H1 (cell line): ENCODE measurements around the gene CNDP1. TPM values are rescaled to one million over a fixed set of nuclear protein-coding genes. Genes with fewer than 3 reads are reported as not detected.

ENCODE experiments used
- CTCF ChIA-PET: fragments of 300-600 bp; sonication (Branson Sonifier 250); formaldehyde crosslinking; loops from one replicate; lab custom pipeline; 2021; ENCODE audit not compliant: partially characterized antibody; lab: Charles Lee
- POLR2A ChIA-PET: fragments of 300-600 bp; sonication (Branson Sonifier 250); formaldehyde crosslinking; loops from one replicate; lab custom pipeline; 2021; ENCODE audit warnings: inconsistent platforms; ENCODE audit not compliant: partially characterized antibody; lab: Charles Lee
- DNase-seq, 2 experiments: peaks; one replicate each; pipeline versions ENCODE4 v3.0.0 to v3.0.0-alpha.2; 2010 to 2022; ENCODE audit warnings: low spot score in 2 of 2, low read depth in 1 of 2, mixed read lengths in 1 of 2
- FAIRE-seq: peaks from 2 replicates; lab custom pipeline; 2011; peaks lifted over from hg19 to GRCh38; lab: Jason Lieb, UNC
- H2AFZ ChIP-seq: 2 replicates; pipeline ENCODE4 v1.8.1; 2012; ENCODE audit warnings: low read length, inconsistent platforms
- H2AK5ac ChIP-seq: 2 replicates; pipeline ENCODE4 v1.6.1; 2013; ENCODE audit warnings: low read depth, low read length
- H2BK120ac ChIP-seq: replicated peaks from 2 replicates; pipeline ENCODE3; 2013; ENCODE audit warnings: low read depth, low read length, inconsistent platforms
- H2BK12ac ChIP-seq: 2 replicates; pipeline ENCODE4 v1.6.1; 2013; ENCODE audit warnings: low read depth, low read length
- H2BK15ac ChIP-seq: 2 replicates; pipeline ENCODE4 v1.6.1; 2013; ENCODE audit warnings: low read length
- H2BK20ac ChIP-seq: 2 replicates; pipeline ENCODE4 v1.6.1; 2013; ENCODE audit warnings: low read length
- H2BK5ac ChIP-seq: 2 replicates; pipeline ENCODE4 v1.6.1; 2013; ENCODE audit warnings: low read depth, low read length
- H3K14ac ChIP-seq: 2 replicates; pipeline ENCODE4 v1.6.1; 2013; ENCODE audit warnings: inconsistent platforms; ENCODE audit not compliant: insufficient read length
- H3K18ac ChIP-seq: 2 replicates; pipeline ENCODE4 v1.6.1; 2013; ENCODE audit warnings: low read length; ENCODE audit errors: extremely low read depth
- H3K23ac ChIP-seq: 2 replicates; pipeline ENCODE4 v1.6.1; 2013; ENCODE audit warnings: inconsistent platforms; ENCODE audit not compliant: insufficient read length
- H3K23me2 ChIP-seq: 2 replicates; pipeline ENCODE4 v1.6.1; 2013; ENCODE audit warnings: low read depth, low read length
- H3K27ac ChIP-seq: 2 replicates; pipeline ENCODE4 v1.6.1; 2011; ENCODE audit warnings: low read depth, low read length, inconsistent platforms
- H3K27me3 ChIP-seq, 4 experiments: replicated peaks in 1 of 4; 1 replicate in 1 of 4; 2 replicates in 3 of 4; pipeline versions ENCODE4 v1.6.1 to v1.8.1; 2011 to 2013; ENCODE audit warnings: low read length in 3 of 4, mild to moderate bottlenecking in 3 of 4, inconsistent platforms in 2 of 4, mixed read lengths in 2 of 4, moderate library complexity in 1 of 4; ENCODE audit not compliant: control insufficient read depth in 3 of 4, insufficient read depth in 3 of 4; ENCODE audit errors: extremely low read depth in 1 of 4
- H3K36me3 ChIP-seq, 4 experiments: 2 replicates each; pipeline versions ENCODE4 v1.6.1 to v1.8.1; 2011 to 2013; ENCODE audit warnings: mild to moderate bottlenecking in 4 of 4, low read length in 3 of 4, moderate library complexity in 2 of 4, control low read depth in 1 of 4, inconsistent platforms in 1 of 4; ENCODE audit not compliant: insufficient read depth in 4 of 4, control insufficient read depth in 2 of 4
- H3K4ac ChIP-seq: replicated peaks from 2 replicates; pipeline ENCODE3; 2013; ENCODE audit warnings: low read length, low read depth, mixed read lengths, inconsistent platforms; ENCODE audit not compliant: insufficient read length
- H3K4me1 ChIP-seq, 4 experiments: replicated peaks in 1 of 4; 1 replicate in 1 of 4; 2 replicates in 3 of 4; pipeline versions ENCODE4 v1.6.1 to v1.8.1; 2011 to 2013; ENCODE audit warnings: low read length in 3 of 4, inconsistent platforms in 2 of 4, mixed read lengths in 1 of 4; ENCODE audit not compliant: insufficient read depth in 4 of 4, control insufficient read depth in 3 of 4
- H3K4me2 ChIP-seq, 2 experiments: 2 replicates each; pipeline versions ENCODE4 v1.6.1 to v1.8.1; 2011 to 2013; ENCODE audit warnings: low read depth in 2 of 2, low read length in 2 of 2, control low read depth in 1 of 2, inconsistent platforms in 1 of 2, mild to moderate bottlenecking in 1 of 2; ENCODE audit not compliant: insufficient read depth in 1 of 2
- H3K4me3 ChIP-seq, 4 experiments: fragments of 200-600, 300-600 bp in 1 of 4; sonication (generic), shearing (Covaris generic), sonication (Bioruptor Twin) in 1 of 4; 2 replicates each; pipeline versions ENCODE4 v1.5.1 to v1.8.1; 2011 to 2016; ENCODE audit warnings: low read length in 4 of 4, low read depth in 3 of 4, control low read depth in 2 of 4, inconsistent platforms in 2 of 4, mild to moderate bottlenecking in 2 of 4, mixed read lengths in 1 of 4, moderate library complexity in 1 of 4; ENCODE audit not compliant: insufficient read depth in 2 of 4; ENCODE audit errors: extremely low read depth in 1 of 4
- H3K56ac ChIP-seq: replicated peaks from 2 replicates; pipeline ENCODE3; 2013; ENCODE audit warnings: low read depth, mild to moderate bottlenecking, mixed read lengths, low read length, inconsistent platforms; ENCODE audit not compliant: insufficient read length
- H3K79me1 ChIP-seq: 2 replicates; pipeline ENCODE4 v1.6.1; 2013; ENCODE audit warnings: low read depth, low read length, control low read depth
- H3K79me2 ChIP-seq, 2 experiments: 2 replicates each; pipeline versions ENCODE4 v1.6.1 to v1.8.1; 2012 to 2013; ENCODE audit warnings: low read length in 2 of 2, mild to moderate bottlenecking in 2 of 2, inconsistent platforms in 1 of 2; ENCODE audit not compliant: insufficient read depth in 2 of 2, control insufficient read depth in 1 of 2
- H3K9ac ChIP-seq, 4 experiments: replicated peaks in 1 of 4; 1 replicate in 1 of 4; 2 replicates in 3 of 4; pipeline versions ENCODE4 v1.6.1 to v1.8.1; 2011 to 2013; ENCODE audit warnings: low read depth in 3 of 4, low read length in 3 of 4, control low read depth in 2 of 4, mild to moderate bottlenecking in 2 of 4, moderate library complexity in 2 of 4, inconsistent platforms in 1 of 4; ENCODE audit errors: extremely low read depth in 1 of 4
- H3K9me3 ChIP-seq, 2 experiments: 2 replicates each; pipeline versions ENCODE4 v1.6.1 to v1.8.1; 2012 to 2013; ENCODE audit warnings: mild to moderate bottlenecking in 2 of 2, moderate library complexity in 2 of 2, control low read depth in 1 of 2, inconsistent platforms in 1 of 2, low read depth in 1 of 2, low read length in 1 of 2, mixed read lengths in 1 of 2; ENCODE audit not compliant: insufficient read depth in 2 of 2
- H4K20me1 ChIP-seq, 2 experiments: replicated peaks in 1 of 2; 2 replicates each; pipeline versions ENCODE3 to v1.8.1; 2011 to 2013; ENCODE audit warnings: inconsistent platforms in 2 of 2, low read length in 2 of 2, mild to moderate bottlenecking in 1 of 2; ENCODE audit not compliant: insufficient read depth in 2 of 2, control insufficient read depth in 1 of 2
- H4K5ac ChIP-seq: 2 replicates; pipeline ENCODE4 v1.6.1; 2013; ENCODE audit warnings: low read length, low read depth, mixed read lengths, inconsistent platforms; ENCODE audit not compliant: insufficient read length
- H4K8ac ChIP-seq: 2 replicates; pipeline ENCODE4 v1.8.0; 2013; ENCODE audit warnings: mild to moderate bottlenecking, moderate library complexity, low read length, inconsistent platforms; ENCODE audit not compliant: insufficient read depth; ENCODE audit errors: extremely low read depth
- H4K91ac ChIP-seq: replicated peaks from 2 replicates; pipeline ENCODE3; 2013; ENCODE audit warnings: low read length, mixed read lengths, inconsistent platforms; ENCODE audit not compliant: insufficient read length
- CHD2 ChIP-seq: IDR thresholded peaks from 2 replicates; pipeline ENCODE4 v1.6.1; 2012; ENCODE audit warnings: low read length, improper control_type of control experiment
- CTBP2 ChIP-seq: IDR thresholded peaks from 2 replicates; pipeline ENCODE4 v1.7.0; 2011; ENCODE audit warnings: borderline replicate concordance, mild to moderate bottlenecking, moderate library complexity, mixed read lengths, low read length; ENCODE audit not compliant: insufficient read depth, insufficient read length
- HDAC2 ChIP-seq, 2 experiments: fragments of 300-600 bp in 1 of 2; sonication (generic) in 1 of 2; IDR thresholded peaks; 2 replicates each; pipeline ENCODE4 v1.6.1; 2011 to 2012; ENCODE audit warnings: low read depth in 2 of 2, low read length in 2 of 2, mild to moderate bottlenecking in 2 of 2, moderate library complexity in 2 of 2, borderline replicate concordance in 1 of 2, inconsistent platforms in 1 of 2
- JUN ChIP-seq: IDR thresholded peaks from 2 replicates; pipeline ENCODE4 v1.6.1; 2011; ENCODE audit warnings: low read depth, mild to moderate bottlenecking, improper control_type of control experiment, low read length
- JUND ChIP-seq: IDR thresholded peaks from 2 replicates; pipeline ENCODE4 v1.6.1; 2011; ENCODE audit warnings: mild to moderate bottlenecking, improper control_type of control experiment, low read length
- KDM4A ChIP-seq: IDR thresholded peaks from one replicate; pipeline ENCODE4 v1.7.1; 2012; ENCODE audit warnings: low read depth, mild to moderate bottlenecking, moderate library complexity, low read length, inconsistent platforms; ENCODE audit not compliant: severe bottlenecking
- POLR2A ChIP-seq, 2 experiments: IDR thresholded peaks; 1 replicate in 1 of 2; 2 replicates in 1 of 2; pipeline ENCODE4 v1.6.1; 2011; ENCODE audit warnings: low read depth in 2 of 2, low read length in 2 of 2, mild to moderate bottlenecking in 2 of 2; ENCODE audit errors: control extremely low read depth in 1 of 2
- POU5F1 ChIP-seq: IDR thresholded peaks from 2 replicates; pipeline ENCODE4 v1.6.1; 2011; ENCODE audit warnings: low read depth, mild to moderate bottlenecking, low read length, moderate library complexity
- RNF2 ChIP-seq: fragments of 200-900, 300-1000 bp; sonication (generic); IDR thresholded peaks from 2 replicates; pipeline ENCODE4 v1.7.1; 2016; ENCODE audit warnings: borderline replicate concordance, low read depth, mild to moderate bottlenecking, antibody characterized with exemption, low read length; ENCODE audit not compliant: poor library complexity, severe bottlenecking; ENCODE audit errors: missing control alignments
- RXRA ChIP-seq: IDR thresholded peaks from 2 replicates; pipeline ENCODE4 v1.6.1; 2011; ENCODE audit warnings: low read depth, mild to moderate bottlenecking, low read length, moderate library complexity; ENCODE audit not compliant: insufficient read depth
- polyA plus RNA-seq, 7 experiments: library from polyadenylated mRNA; depleted of rRNA in 3 of 7; stranded (reverse) in 5 of 7; unstranded in 2 of 7; fragments of >200 nt in 5 of 7; fragments of 200-250 nt in 2 of 7; gene quantifications; 1 replicate in 5 of 7; 2 replicates in 1 of 7; 4 replicates in 1 of 7; pipeline versions ENCODE4 v1.2.1 to v1.2.3, GENCODE V29; 2011 to 2013; ENCODE audit warnings: missing spikeins in 2 of 7, mixed read lengths in 2 of 7
- total RNA-seq: library from RNA; stranded (reverse); fragmentation: NEBNext Ultra II Directional; extraction: Animal tissue kit (Norgen Biotek cat#: 25700); gene quantifications from 2 replicates; pipeline ENCODE4 v1.2.1, GENCODE V29; 2021
- TF ChIP-seq, protein P1 (sequence below): IDR thresholded peaks from 2 replicates; pipeline ENCODE4 v1.6.1; 2011; ENCODE audit warnings: low read length, improper control_type of control experiment
- TF ChIP-seq, protein P2 (sequence below): IDR thresholded peaks from 2 replicates; pipeline ENCODE4 v1.6.1; 2012; ENCODE audit warnings: inconsistent platforms

CNDP1 gene
- total and polyA plus RNA-seq, 2 of the 8 experiments (the other 6 are each of a cell fraction or from before 2014, with no cell fraction given): 0.09 TPM; not detected in 1

DNA sequence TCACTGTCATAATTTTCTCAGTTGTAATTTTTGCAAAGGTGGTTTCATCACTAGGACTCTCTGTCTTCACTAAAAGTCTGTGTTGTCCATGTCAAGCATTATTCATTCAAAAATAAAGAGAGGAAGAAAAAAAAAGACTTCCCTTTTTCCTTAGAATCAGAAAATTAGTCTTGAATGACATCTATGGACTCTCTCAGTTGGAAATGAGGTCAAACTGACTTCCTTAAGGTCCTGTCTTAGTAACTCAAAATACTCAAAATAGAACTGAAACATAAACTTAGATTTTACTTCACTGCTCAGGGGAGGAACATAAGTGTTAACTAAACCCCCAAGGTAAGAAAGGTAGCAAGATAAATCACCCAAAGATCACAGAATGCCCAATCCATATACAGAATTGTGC, 61.1 kb downstream of the CNDP1 start:
- H2AK5ac ChIP-seq: no peak overlapping the region
- no peak overlapping the region for H3K9ac ChIP-seq
- H3K18ac ChIP-seq: no peak overlapping the region
- no peak overlapping the region for H2BK120ac ChIP-seq
- H3K27ac ChIP-seq: no peak overlapping the region
- H3K79me2 ChIP-seq: peaks cover 8 to 29% of the 10 kb centered on the region in 2 experiments; a peak in 3 of 4 replicates
- no peak overlapping the region for H4K8ac ChIP-seq
- no peak overlapping the region for H2BK5ac ChIP-seq
- no peak overlapping the region for H3K56ac ChIP-seq
- DNase-seq: no peak
- H4K5ac ChIP-seq: no peak overlapping the region
- no peak for FAIRE-seq
- ChIA-PET POLR2A (interaction anchor here (1.2 to 1.5 kb wide), 2 partner anchors 16 to 65 kb away, joined by 3 read pairs; no protein-coding TSS in a partner anchor), CTCF (interaction anchor here (1.3 kb wide), 1 partner anchor 14 kb away, joined by 3 read pairs; no protein-coding TSS in a partner anchor)
- H3K4ac ChIP-seq: no peak overlapping the region
- no peak overlapping the region for H3K23ac ChIP-seq
- H3K36me3 ChIP-seq: peaks cover 0 to 5% (median 1%) of the 10 kb centered on the region in 4 experiments; a peak in 3 of 8 replicates
- no peak overlapping the region for H3K14ac ChIP-seq
- no peak overlapping the region for H2BK15ac ChIP-seq
- H3K4me2 ChIP-seq: no peak overlapping the region; a peak in 1 of 4 replicates
- peaks cover 0 to 2% of the 10 kb centered on the region in 2 experiments for H4K20me1 ChIP-seq
- H2AFZ ChIP-seq: no peak overlapping the region
- no peak overlapping the region for H2BK12ac ChIP-seq
- H3K9me3 ChIP-seq: no peaks in the 10 kb centered on the region
- H3K23me2 ChIP-seq: peaks cover 12% of the 10 kb centered on the region
- H3K79me1 ChIP-seq: peaks cover 4% of the 10 kb centered on the region; the same call in 1 of the 2 replicates
- no peaks in the 10 kb centered on the region for H3K27me3 ChIP-seq
- peaks cover 0 to 4% (median 2%) of the 10 kb centered on the region in 4 experiments; a peak in 4 of 7 replicates for H3K4me1 ChIP-seq
- no peak overlapping the region for H4K91ac ChIP-seq
- peak overlapping the region in 1 of 4 experiments; percentile 97; a peak in 1 of 8 replicates for H3K4me3 ChIP-seq
- H2BK20ac ChIP-seq: no peak overlapping the region
- TF ChIP-seq POU5F1: no peak
- TF ChIP-seq POLR2A (IDR thresholded peaks at IDR 0.05; ENCODE audit: control extremely low read depth in 1 of 2, low read depth in 2 of 2, low read length in 2 of 2): no peak
- TF ChIP-seq JUND: no peak
- no peak for TF ChIP-seq JUN
- no peak for TF ChIP-seq RNF2
- TF ChIP-seq, protein P1, sequence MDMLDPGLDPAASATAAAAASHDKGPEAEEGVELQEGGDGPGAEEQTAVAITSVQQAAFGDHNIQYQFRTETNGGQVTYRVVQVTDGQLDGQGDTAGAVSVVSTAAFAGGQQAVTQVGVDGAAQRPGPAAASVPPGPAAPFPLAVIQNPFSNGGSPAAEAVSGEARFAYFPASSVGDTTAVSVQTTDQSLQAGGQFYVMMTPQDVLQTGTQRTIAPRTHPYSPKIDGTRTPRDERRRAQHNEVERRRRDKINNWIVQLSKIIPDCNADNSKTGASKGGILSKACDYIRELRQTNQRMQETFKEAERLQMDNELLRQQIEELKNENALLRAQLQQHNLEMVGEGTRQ: no peak
- TF ChIP-seq CHD2: no peak
- TF ChIP-seq KDM4A: no peak
- TF ChIP-seq, protein P2, sequence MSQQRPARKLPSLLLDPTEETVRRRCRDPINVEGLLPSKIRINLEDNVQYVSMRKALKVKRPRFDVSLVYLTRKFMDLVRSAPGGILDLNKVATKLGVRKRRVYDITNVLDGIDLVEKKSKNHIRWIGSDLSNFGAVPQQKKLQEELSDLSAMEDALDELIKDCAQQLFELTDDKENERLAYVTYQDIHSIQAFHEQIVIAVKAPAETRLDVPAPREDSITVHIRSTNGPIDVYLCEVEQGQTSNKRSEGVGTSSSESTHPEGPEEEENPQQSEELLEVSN: no peak
- TF ChIP-seq RXRA: no peak
- TF ChIP-seq CTBP2: no peak
- no peak for TF ChIP-seq HDAC2 (IDR thresholded peaks at IDR 0.05; ENCODE audit: borderline replicate concordance in 1 of 2, low read depth in 2 of 2, low read length in 2 of 2)
